GM12878 (cell line): ENCODE data around the gene KRTAP10-3. TPM values are rescaled to one million over a fixed set of nuclear protein-coding genes. Genes with fewer than 3 reads are reported as not detected.

ENCODE experiments used
- ATAC-seq: fragments of 200-7000 bp; cut with Tn5 transposase; 3 replicates; pipeline ENCODE4 v1.9.1; 2020; ENCODE audit warnings: mild to moderate bottlenecking, moderate library complexity
- BruUV-seq: library from RNA; stranded (reverse); fragments of 400-500 nt; replicated peaks from 2 replicates; lab custom pipeline; 2021; lab: Mats Ljungman, UMichigan
- CTCF ChIA-PET: fragments of 300-600 bp; sonication (Branson Sonifier 250); formaldehyde crosslinking; extraction: SDS; loops from one replicate; lab custom pipeline; 2021; ENCODE audit warnings: inconsistent platforms; lab: Yijun Ruan, JAX
- POLR2A ChIA-PET: fragments of 350-600 bp; formaldehyde crosslinking; extraction: SDS; loops from one replicate; lab custom pipeline; 2021; ENCODE audit warnings: inconsistent platforms; lab: Charles Lee
- RAD21 ChIA-PET: fragments of 300-600 bp; sonication (Branson Sonifier 250); formaldehyde crosslinking; loops from one replicate; lab custom pipeline; 2023; ENCODE audit warnings: antibody characterized with exemption; ENCODE audit not compliant: unreplicated experiment; lab: Charles Lee
- SMC1A ChIA-PET: fragments of 300-600 bp; sonication (Branson Sonifier 250); formaldehyde crosslinking; loops from one replicate; lab custom pipeline; 2023; ENCODE audit not compliant: unreplicated experiment, uncharacterized antibody; lab: Charles Lee
- DNase-seq: peaks from one replicate; pipeline ENCODE4 v3.0.0-alpha.2; 2011; ENCODE audit warnings: low read depth, low spot score
- FAIRE-seq: peaks from 3 replicates; lab custom pipeline; 2011; peaks lifted over from hg19 to GRCh38; lab: Jason Lieb, UNC
- H2AFZ ChIP-seq: 2 replicates; pipeline ENCODE4 v1.6.0; 2011; ENCODE audit warnings: low read depth, low read length, control low read depth; ENCODE audit not compliant: control insufficient read depth
- H3K27ac ChIP-seq: 2 replicates; pipeline ENCODE4 v1.5.1; 2011; ENCODE audit warnings: control low read depth; ENCODE audit not compliant: control insufficient read depth, insufficient read depth
- H3K27me3 ChIP-seq, 2 experiments: replicated peaks in 1 of 2; 2 replicates each; pipeline versions ENCODE4 v1.6.0 to v1.6.1; 2011; ENCODE audit warnings: low read length in 1 of 2; ENCODE audit not compliant: control insufficient read depth in 2 of 2, insufficient read depth in 2 of 2
- H3K36me3 ChIP-seq, 2 experiments: 2 replicates each; pipeline ENCODE4 v1.5.1; 2011; ENCODE audit warnings: low read length in 1 of 2; ENCODE audit not compliant: control insufficient read depth in 2 of 2, insufficient read depth in 2 of 2
- H3K4me1 ChIP-seq: 2 replicates; pipeline ENCODE4 v1.6.1; 2011; ENCODE audit warnings: mild to moderate bottlenecking, low read length, moderate library complexity, mixed read lengths; ENCODE audit not compliant: control insufficient read depth, insufficient read depth
- H3K4me2 ChIP-seq: 2 replicates; pipeline ENCODE4 v1.6.0; 2011; ENCODE audit warnings: control low read depth; ENCODE audit not compliant: control insufficient read depth, insufficient read depth
- H3K4me3 ChIP-seq: fragments of 200-600 bp; sonication (generic); 2 replicates; pipeline ENCODE4 v1.5.1; 2016
- H3K79me2 ChIP-seq: 2 replicates; pipeline ENCODE4 v1.6.0; 2011; ENCODE audit warnings: low read length; ENCODE audit not compliant: control insufficient read depth, insufficient read depth
- H3K9ac ChIP-seq: 2 replicates; pipeline ENCODE4 v1.8.0; 2011; ENCODE audit warnings: low read length, control low read depth, mixed read lengths; ENCODE audit not compliant: control insufficient read depth, insufficient read depth
- H3K9me3 ChIP-seq: replicated peaks from 3 replicates; pipeline ENCODE4 v1.5.1; 2011; ENCODE audit warnings: mild to moderate bottlenecking, low read length; ENCODE audit not compliant: control insufficient read depth, insufficient read depth
- H4K20me1 ChIP-seq: 2 replicates; pipeline ENCODE4 v1.6.0; 2011; ENCODE audit not compliant: control insufficient read depth, insufficient read depth
- BACH1 ChIP-seq: fragments of 450-650 bp; IDR thresholded peaks from 2 replicates; pipeline ENCODE4 v1.6.1; 2017; ENCODE audit warnings: mild to moderate bottlenecking, borderline replicate concordance
- BCL3 ChIP-seq: IDR thresholded peaks from 2 replicates; pipeline ENCODE4 v1.6.1; 2011; ENCODE audit warnings: borderline replicate concordance, low read depth, mild to moderate bottlenecking, moderate library complexity, low read length; ENCODE audit not compliant: insufficient read depth, poor library complexity, severe bottlenecking
- PAX5 ChIP-seq: IDR thresholded peaks from 2 replicates; pipeline ENCODE4 v1.6.1; 2011; ENCODE audit warnings: low read depth, low read length, borderline replicate concordance
- RB1 ChIP-seq: fragments of 450-650 bp; formaldehyde crosslinking; IDR thresholded peaks from 2 replicates; pipeline ENCODE4 v1.6.1; 2017; ENCODE audit warnings: mild to moderate bottlenecking, borderline replicate concordance
- SPI1 ChIP-seq: IDR thresholded peaks from 2 replicates; pipeline ENCODE4 v1.6.1; 2011; ENCODE audit warnings: low read depth, mild to moderate bottlenecking, low read length, moderate library complexity, borderline replicate concordance; ENCODE audit not compliant: insufficient read depth
- SREBF1 ChIP-seq: IDR thresholded peaks from 2 replicates; pipeline ENCODE4 v1.6.1; 2012; ENCODE audit warnings: mild to moderate bottlenecking, low read length
- TAF1 ChIP-seq: IDR thresholded peaks from 2 replicates; pipeline ENCODE4 v1.6.1; 2011; ENCODE audit warnings: mild to moderate bottlenecking, low read depth, low read length, borderline replicate concordance
- ZBED1 ChIP-seq: IDR thresholded peaks from 2 replicates; pipeline ENCODE4 v1.6.1; 2016; ENCODE audit warnings: borderline replicate concordance
- ZNF24 ChIP-seq: fragments of 450-650 bp; IDR thresholded peaks from 2 replicates; pipeline ENCODE4 v1.6.1; 2017; ENCODE audit warnings: antibody characterized with exemption, mild to moderate bottlenecking
- WGBS: methylation state at CpG from one replicate; pipeline ENCODE4 v1.1.6; 2016; ENCODE audit warnings: low lambda C conversion rate; ENCODE audit not compliant: insufficient replicate concordance, insufficient coverage; ENCODE audit errors: missing lambda C conversion rate; 5-methylcytosine and 5-hydroxymethylcytosine counted together
- in situ Hi-C: fragments of 300-500 bp; cut with MboI; formaldehyde crosslinking; loops from 9 replicates; pipeline ENCODE4 v1.14.3; 2018; ENCODE audit warnings: mixed read lengths
- intact Hi-C: fragments of 100-400 bp; cut with micrococcal nuclease; formaldehyde crosslinking; loops from one replicate; pipeline ENCODE4 v1.14.2; 2022; ENCODE audit not compliant: unreplicated experiment
- polyA plus RNA-seq, 11 experiments: library from polyadenylated mRNA; depleted of rRNA in 4 of 11; unstranded in 6 of 11; stranded (reverse) in 5 of 11; fragments of >200 nt; fragmentation: Nextera tagmentation in 4 of 11; fragmentation: Illumina TruSeq in 1 of 11; extraction: Ambion mirVana in 4 of 11; extraction: Trizol in 1 of 11; gene quantifications; 1 replicate in 1 of 11; 2 replicates in 10 of 11; pipeline versions ENCODE4 v1.2.1 to v1.2.3, GENCODE V29; 2011 to 2016; ENCODE audit warnings: inconsistent platforms in 2 of 11, missing spikeins in 2 of 11, low read depth in 1 of 11
- total RNA-seq, 4 experiments: library from RNA; depleted of rRNA in 3 of 4; stranded (reverse); fragments of >200 nt in 3 of 4; fragmentation: Illumina TruSeq in 1 of 4; extraction: Trizol in 1 of 4; gene quantifications; 2 replicates each; pipeline versions ENCODE4 v1.2.1 to v1.2.3, GENCODE V29; 2013 to 2021

The KRTAP10-3 gene
- total and polyA plus RNA-seq, 10 of the 15 experiments (the other 5 are each of a cell fraction or from before 2014, with no cell fraction given), result not detected

- no peaks in the 10 kb centered on the region for H3K79me2 ChIP-seq
- no peaks in the 10 kb centered on the region for H4K20me1 ChIP-seq
- H2AFZ ChIP-seq, result no peak overlapping the region
- POLR2A ChIA-PET, result no interaction called here
- BruUV-seq, result no TSS peak
- no peak overlapping the region for H3K4me2 ChIP-seq
- ATAC-seq (no peak), DNase-seq (no peak), FAIRE-seq (no peak)
- TF ChIP-seq ZBED1 (no peak), ZNF24 (no peak), PAX5 (no peak), SPI1 (no peak)
- RAD21 ChIA-PET, result no interaction called here
- 0% methylated on average over 1 of the region's 1 CpG for WGBS
- no peaks in the 10 kb centered on the region; the same call in 2 of the 3 replicates for H3K9me3 ChIP-seq
- no peak overlapping the region for H3K4me3 ChIP-seq
- CTCF ChIA-PET, result no interaction called here
- no peaks in the 10 kb centered on the region for H3K27me3 ChIP-seq
- intact Hi-C loops, result no loop called here
- no peak overlapping the region for H3K9ac ChIP-seq
- H3K36me3 ChIP-seq, result no peaks in the 10 kb centered on the region
- H3K4me1 ChIP-seq, result no peaks in the 10 kb centered on the region
- H3K27ac ChIP-seq, result no peak overlapping the region
- SMC1A ChIA-PET, result no interaction called here
- in situ Hi-C loops, result no loop called here
These were observed 34.8 kb downstream of the KRTAP10-3 start for GRCh38 chr21:44523567-44524413.

- H3K4me2 ChIP-seq, result no peak overlapping the region
- H4K20me1 ChIP-seq, result no peaks in the 10 kb centered on the region
- FAIRE-seq (no peak), DNase-seq (no peak), ATAC-seq (no peak)
- ChIA-PET CTCF (no interaction called here), POLR2A (no interaction called here), RAD21 (no interaction called here), SMC1A (interaction anchor here (0.5 kb wide), 1 partner anchor 283 kb away, joined by 3 read pairs; no protein-coding TSS in a partner anchor)
- 86% methylated on average over 1 of the region's 1 CpG for WGBS
- intact Hi-C loops (no loop called here), in situ Hi-C loops (no loop called here)
- no peak overlapping the region for H3K4me3 ChIP-seq
- H3K27me3 ChIP-seq, result no peaks in the 10 kb centered on the region
- no TSS peak for BruUV-seq
- no peaks in the 10 kb centered on the region for H3K36me3 ChIP-seq
- no peak overlapping the region for H3K9ac ChIP-seq
- H3K4me1 ChIP-seq, result no peaks in the 10 kb centered on the region
- H3K27ac ChIP-seq, result no peak overlapping the region
- TF ChIP-seq BACH1 (no peak), TAF1 (no peak), SREBF1 (no peak), RB1 (no peak), BCL3 (peak; percentile 85)
- H3K79me2 ChIP-seq, result no peaks in the 10 kb centered on the region
- H2AFZ ChIP-seq, result no peak overlapping the region
- no peaks in the 10 kb centered on the region; the same call in 2 of the 3 replicates for H3K9me3 ChIP-seq
These were observed 35.8 kb downstream of the KRTAP10-3 start for GRCh38 chr21:44522753-44523204.
